Left ventricle myocardium inferior (tissue), 1 donor: Measurements from ENCODE around the gene GPR142. TPM values are rescaled to one million over a fixed set of nuclear protein-coding genes. Genes with fewer than 3 reads are reported as not detected.

Source experiments
- DNase-seq: peaks from one replicate; pipeline ENCODE4 v3.0.0-alpha.2; 2020
- H3K27ac ChIP-seq: fragments of 200-600 bp; replicated peaks from 2 replicates; pipeline ENCODE4 v1.8.0; 2021
- H3K27me3 ChIP-seq: fragments of 200-600 bp; 2 replicates; pipeline ENCODE4 v1.8.0; 2021; ENCODE audit warnings: low read depth
- H3K36me3 ChIP-seq: fragments of 200-600 bp; 2 replicates; pipeline ENCODE4 v1.8.0; 2021
- H3K4me1 ChIP-seq: fragments of 200-600 bp; 2 replicates; pipeline ENCODE4 v1.8.0; 2021
- H3K4me3 ChIP-seq: fragments of 200-600 bp; 2 replicates; pipeline ENCODE4 v1.8.0; 2021; ENCODE audit warnings: mild to moderate bottlenecking, moderate library complexity
- H3K9me3 ChIP-seq: fragments of 200-600 bp; replicated peaks from 2 replicates; pipeline ENCODE4 v1.8.0; 2021
- intact Hi-C: fragments of 100-400 bp; cut with micrococcal nuclease; formaldehyde crosslinking; loops from one replicate; pipeline ENCODE4 v1.11.0; 2022
- total RNA-seq: library from RNA; stranded (reverse); fragmentation: NEBNext Ultra II Directional; extraction: Animal tissue kit (Norgen Biotek cat#: 25700); gene quantifications from one replicate; pipeline ENCODE4 v1.2.1, GENCODE V29; 2021
- TF ChIP-seq, protein P1 (sequence below): fragments of 200-600 bp; IDR thresholded peaks from 2 replicates; pipeline ENCODE4 v1.8.0; 2021; ENCODE audit warnings: antibody characterized with exemption, mild to moderate bottlenecking, borderline replicate concordance
- donor health status: DM: no; HTN: yes; CAD: no; lungs with severe emphysema.

Gene GPR142
- total RNA-seq, 1 donor from 2014 or later: not detected

DNA sequence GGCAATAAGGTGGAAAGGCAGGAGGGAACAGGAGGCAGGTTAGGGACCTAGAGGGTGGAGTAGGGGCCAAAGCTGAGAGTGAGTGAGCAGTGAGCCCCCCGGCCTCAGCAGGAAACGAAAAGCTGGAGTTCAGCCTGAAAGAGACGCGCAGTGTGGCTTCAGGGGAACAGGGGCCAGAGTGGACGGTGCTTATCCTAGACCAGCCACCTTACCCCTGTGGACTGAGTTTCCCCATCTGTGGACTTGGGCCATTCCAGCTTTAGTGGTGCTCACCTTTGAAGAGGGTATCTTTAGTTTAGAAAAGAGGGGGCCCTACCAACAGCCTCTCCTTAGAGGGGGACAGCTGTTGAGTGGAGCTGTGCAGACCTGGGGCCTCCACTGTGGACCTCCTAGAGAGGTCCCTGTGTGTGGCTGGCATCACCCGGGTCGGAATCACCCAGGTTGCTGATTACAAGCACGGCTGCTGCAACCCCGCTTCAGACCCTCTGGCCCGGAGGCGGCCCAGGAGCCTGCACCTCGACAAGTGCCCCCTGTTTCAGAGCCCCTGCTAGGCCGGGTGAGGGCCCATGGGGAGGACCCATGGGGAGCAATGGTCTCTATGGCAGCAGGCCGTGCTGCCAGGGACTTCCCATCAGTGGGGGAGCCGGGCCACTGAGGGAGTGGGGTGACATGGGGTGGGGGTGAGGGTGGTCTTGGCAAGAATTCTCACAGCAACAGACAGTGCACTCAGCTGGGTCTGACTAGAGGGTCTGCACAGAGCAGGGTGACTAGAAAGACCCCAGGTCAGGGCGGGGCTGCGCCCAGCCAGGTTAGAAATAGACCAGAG, 2.6 kb downstream of the GPR142 start:
- no peak for DNase-seq
- H3K4me1 ChIP-seq: peaks cover 22% of the 10 kb centered on the region
- TF ChIP-seq, protein P1, sequence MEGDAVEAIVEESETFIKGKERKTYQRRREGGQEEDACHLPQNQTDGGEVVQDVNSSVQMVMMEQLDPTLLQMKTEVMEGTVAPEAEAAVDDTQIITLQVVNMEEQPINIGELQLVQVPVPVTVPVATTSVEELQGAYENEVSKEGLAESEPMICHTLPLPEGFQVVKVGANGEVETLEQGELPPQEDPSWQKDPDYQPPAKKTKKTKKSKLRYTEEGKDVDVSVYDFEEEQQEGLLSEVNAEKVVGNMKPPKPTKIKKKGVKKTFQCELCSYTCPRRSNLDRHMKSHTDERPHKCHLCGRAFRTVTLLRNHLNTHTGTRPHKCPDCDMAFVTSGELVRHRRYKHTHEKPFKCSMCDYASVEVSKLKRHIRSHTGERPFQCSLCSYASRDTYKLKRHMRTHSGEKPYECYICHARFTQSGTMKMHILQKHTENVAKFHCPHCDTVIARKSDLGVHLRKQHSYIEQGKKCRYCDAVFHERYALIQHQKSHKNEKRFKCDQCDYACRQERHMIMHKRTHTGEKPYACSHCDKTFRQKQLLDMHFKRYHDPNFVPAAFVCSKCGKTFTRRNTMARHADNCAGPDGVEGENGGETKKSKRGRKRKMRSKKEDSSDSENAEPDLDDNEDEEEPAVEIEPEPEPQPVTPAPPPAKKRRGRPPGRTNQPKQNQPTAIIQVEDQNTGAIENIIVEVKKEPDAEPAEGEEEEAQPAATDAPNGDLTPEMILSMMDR: no peak
- intact Hi-C loops: no loop called here
- no peak overlapping the region for H3K27ac ChIP-seq
- no peaks in the 10 kb centered on the region for H3K36me3 ChIP-seq
- H3K27me3 ChIP-seq: peaks cover 29% of the 10 kb centered on the region
- no peak overlapping the region for H3K4me3 ChIP-seq
- H3K9me3 ChIP-seq: no peaks in the 10 kb centered on the region

DNA sequence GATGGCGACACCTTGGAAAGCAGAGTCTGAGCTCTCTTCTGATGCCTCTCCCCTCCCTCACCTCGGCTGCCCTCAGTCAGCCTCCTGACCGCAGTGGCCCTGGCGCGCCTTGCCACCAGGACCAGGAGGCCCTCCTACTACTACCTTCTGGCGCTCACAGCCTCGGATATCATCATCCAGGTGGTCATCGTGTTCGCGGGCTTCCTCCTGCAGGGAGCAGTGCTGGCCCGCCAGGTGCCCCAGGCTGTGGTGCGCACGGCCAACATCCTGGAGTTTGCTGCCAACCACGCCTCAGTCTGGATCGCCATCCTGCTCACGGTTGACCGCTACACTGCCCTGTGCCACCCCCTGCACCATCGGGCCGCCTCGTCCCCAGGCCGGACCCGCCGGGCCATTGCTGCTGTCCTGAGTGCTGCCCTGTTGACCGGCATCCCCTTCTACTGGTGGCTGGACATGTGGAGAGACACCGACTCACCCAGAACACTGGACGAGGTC, 4.4 kb downstream of the GPR142 start:
- Histone ChIP-seq H3K9me3 (no peaks in the 10 kb centered on the region), H3K27ac (no peak overlapping the region), H3K27me3 (peaks cover 25% of the 10 kb centered on the region), H3K4me3 (no peak overlapping the region), H3K36me3 (no peaks in the 10 kb centered on the region), H3K4me1 (peaks cover 22% of the 10 kb centered on the region)
- intact Hi-C loops: no loop called here
- TF ChIP-seq, protein P1: no peak
- no peak for DNase-seq

DNA sequence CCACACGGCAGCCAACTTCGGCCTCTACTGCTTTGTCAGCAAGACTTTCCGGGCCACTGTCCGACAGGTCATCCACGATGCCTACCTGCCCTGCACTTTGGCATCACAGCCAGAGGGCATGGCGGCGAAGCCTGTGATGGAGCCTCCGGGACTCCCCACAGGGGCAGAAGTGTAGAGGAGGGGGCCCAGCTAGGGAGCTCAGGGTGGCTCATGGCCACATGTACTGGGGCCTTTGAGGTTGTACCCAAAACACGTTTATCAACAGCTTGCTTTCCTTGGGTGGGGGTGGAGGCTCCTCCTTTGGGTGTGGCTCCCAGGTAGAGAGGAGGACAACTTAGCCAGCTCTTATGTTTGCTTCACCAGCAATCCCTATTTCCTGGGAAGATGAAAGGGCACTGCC, 5.1 kb downstream of the GPR142 start:
- peaks cover 25% of the 10 kb centered on the region for H3K27me3 ChIP-seq
- intact Hi-C loops: no loop called here
- H3K36me3 ChIP-seq: no peaks in the 10 kb centered on the region
- no peaks in the 10 kb centered on the region for H3K9me3 ChIP-seq
- TF ChIP-seq, protein P1: no peak
- H3K4me3 ChIP-seq: no peak overlapping the region
- peaks cover 22% of the 10 kb centered on the region for H3K4me1 ChIP-seq
- no peak overlapping the region for H3K27ac ChIP-seq
- DNase-seq: no peak

DNA sequence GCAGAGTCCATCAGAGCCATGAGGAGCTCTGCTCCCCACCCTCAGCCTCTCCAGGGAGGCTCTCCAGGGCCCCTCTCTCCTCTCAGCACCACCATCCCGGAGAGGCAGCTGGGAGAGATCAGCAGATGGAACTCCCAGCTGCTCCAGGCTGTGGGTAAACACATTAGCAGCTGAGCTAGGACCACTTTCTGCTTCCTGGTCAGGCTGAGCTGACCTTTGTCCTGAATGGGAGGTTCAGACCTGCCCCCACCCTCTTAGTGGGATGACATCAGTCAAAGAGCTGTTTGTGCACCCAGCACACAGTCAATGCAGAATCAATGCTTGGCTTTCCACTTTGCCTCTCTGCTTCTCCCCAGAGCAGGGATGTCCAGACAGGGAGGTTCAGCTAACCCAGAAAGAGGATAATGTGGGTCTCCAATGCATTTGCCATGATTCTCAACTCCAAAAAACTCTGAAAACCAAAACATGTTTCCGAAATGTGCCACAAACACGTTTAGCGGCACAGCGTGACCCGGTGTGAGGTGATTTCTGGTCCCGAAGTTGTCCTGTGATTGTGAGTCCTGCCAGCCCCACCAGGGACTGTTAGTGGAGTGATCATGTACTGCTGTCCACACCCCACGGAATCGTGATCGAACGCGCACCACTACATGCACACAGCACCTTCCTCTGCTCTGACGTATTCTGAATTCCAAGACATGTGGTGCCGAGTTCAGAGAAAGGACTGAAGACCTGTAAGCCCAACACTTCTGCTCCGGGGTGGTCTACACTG, 6.7 kb downstream of the GPR142 start:
- H3K27ac ChIP-seq: peak overlapping the region; percentile 59
- no peaks in the 10 kb centered on the region for H3K9me3 ChIP-seq
- TF ChIP-seq, protein P1: no peak
- H3K4me3 ChIP-seq: no peak overlapping the region
- peak; percentile 25 for DNase-seq
- peaks cover 11% of the 10 kb centered on the region for H3K4me1 ChIP-seq
- H3K27me3 ChIP-seq: peaks cover 16% of the 10 kb centered on the region
- intact Hi-C loops: no loop called here
- H3K36me3 ChIP-seq: no peaks in the 10 kb centered on the region

DNA sequence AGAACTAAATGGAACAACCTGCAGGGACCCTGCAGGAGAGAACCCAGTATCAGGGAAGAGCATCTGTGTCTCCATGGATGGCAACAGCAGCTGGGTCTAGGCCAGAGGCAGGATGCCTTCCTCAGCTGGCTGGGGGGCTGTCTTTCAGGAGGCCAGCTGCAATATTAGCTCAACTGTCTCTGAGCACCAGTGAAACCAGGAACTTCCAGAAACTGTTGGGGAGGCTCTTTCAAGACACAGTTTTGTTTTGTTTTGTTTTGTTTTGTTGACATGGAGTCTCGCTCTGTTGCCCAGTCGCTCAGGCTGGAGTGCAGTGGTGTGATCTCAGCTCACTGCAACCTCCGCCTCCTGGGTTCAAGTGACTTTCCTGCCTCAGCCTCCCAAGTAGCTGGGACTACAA, 7.6 kb downstream of the GPR142 start:
- Histone ChIP-seq H3K36me3 (no peaks in the 10 kb centered on the region), H3K27me3 (peaks cover 9% of the 10 kb centered on the region), H3K27ac (no peak overlapping the region), H3K9me3 (no peaks in the 10 kb centered on the region), H3K4me1 (peaks cover 17% of the 10 kb centered on the region), H3K4me3 (no peak overlapping the region)
- TF ChIP-seq, protein P1: no peak
- intact Hi-C loops: no loop called here
- DNase-seq: no peak
